MM.1S (cell line): ENCODE measurements around the gene MOB3B.

ENCODE experiments used
- EZH2 ChIP-seq: fragments of 300-600 bp; sonication (generic); optimal IDR thresholded peaks from 2 replicates; pipeline ENCODE3; 2017; ENCODE audit warnings: low read depth, mild to moderate bottlenecking, antibody characterized with exemption, low read length, mixed read lengths
- TF ChIP-seq, protein P1 (sequence below): fragments of 300-600 bp; sonication (generic); IDR thresholded peaks from 2 replicates; pipeline ENCODE4 v1.5.1; 2016; ENCODE audit warnings: antibody characterized with exemption, low read length, mixed read lengths

DNA sequence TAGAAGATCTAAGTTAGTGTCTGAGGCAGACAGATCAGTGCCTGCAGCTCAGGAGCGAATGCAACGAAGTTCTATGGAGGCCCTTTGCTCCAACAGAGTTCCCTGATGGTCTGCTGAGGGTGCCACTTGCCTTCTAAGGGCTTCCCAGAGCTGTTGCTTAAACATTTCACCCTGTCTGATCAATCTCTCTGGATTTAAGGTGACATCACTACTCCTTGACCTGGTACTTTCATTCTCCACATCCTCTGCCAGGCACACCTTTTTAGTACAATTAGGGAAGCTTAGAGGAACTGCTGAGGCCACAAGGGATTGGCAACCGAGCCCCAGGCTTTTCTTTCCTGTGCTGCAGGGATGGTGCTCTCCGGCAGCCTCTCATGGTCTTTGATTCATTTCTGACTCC is 99.7 kb downstream of the MOB3B start:
- TF ChIP-seq, protein P1, sequence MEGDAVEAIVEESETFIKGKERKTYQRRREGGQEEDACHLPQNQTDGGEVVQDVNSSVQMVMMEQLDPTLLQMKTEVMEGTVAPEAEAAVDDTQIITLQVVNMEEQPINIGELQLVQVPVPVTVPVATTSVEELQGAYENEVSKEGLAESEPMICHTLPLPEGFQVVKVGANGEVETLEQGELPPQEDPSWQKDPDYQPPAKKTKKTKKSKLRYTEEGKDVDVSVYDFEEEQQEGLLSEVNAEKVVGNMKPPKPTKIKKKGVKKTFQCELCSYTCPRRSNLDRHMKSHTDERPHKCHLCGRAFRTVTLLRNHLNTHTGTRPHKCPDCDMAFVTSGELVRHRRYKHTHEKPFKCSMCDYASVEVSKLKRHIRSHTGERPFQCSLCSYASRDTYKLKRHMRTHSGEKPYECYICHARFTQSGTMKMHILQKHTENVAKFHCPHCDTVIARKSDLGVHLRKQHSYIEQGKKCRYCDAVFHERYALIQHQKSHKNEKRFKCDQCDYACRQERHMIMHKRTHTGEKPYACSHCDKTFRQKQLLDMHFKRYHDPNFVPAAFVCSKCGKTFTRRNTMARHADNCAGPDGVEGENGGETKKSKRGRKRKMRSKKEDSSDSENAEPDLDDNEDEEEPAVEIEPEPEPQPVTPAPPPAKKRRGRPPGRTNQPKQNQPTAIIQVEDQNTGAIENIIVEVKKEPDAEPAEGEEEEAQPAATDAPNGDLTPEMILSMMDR, result no peak
- no peak for TF ChIP-seq EZH2
